WTC11 (cell line): ENCODE results near the gene LPAR2. TPM values are rescaled to one million over a fixed set of nuclear protein-coding genes. Genes with fewer than 3 reads are reported as not detected.

Experiments
- ATAC-seq: fragments of 200-7000 bp; cut with Tn5 transposase; 2 replicates; pipeline ENCODE4 v1.10.0; 2021; ENCODE audit warnings: mild to moderate bottlenecking, moderate library complexity
- CTCF ChIA-PET: fragments of 300-600 bp; sonication (Branson Sonifier 250); formaldehyde crosslinking; loops from one replicate; lab custom pipeline; 2021; ENCODE audit warnings: antibody characterized with exemption; lab: Charles Lee
- POLR2A ChIA-PET: fragments of 350-600 bp; sonication (Branson Sonifier 250); formaldehyde crosslinking; loops from one replicate; lab custom pipeline; 2021; ENCODE audit warnings: antibody characterized with exemption; lab: Charles Lee
- DNase-seq: peaks from one replicate; pipeline ENCODE4 v3.0.0; 2021; ENCODE audit warnings: low spot score
- H3K27ac Mint-ChIP-seq: 2 replicates; pipeline ENCODE4 v1.8.0; 2021; ENCODE audit warnings: mixed read lengths
- H3K27me3 Mint-ChIP-seq: 2 replicates; pipeline ENCODE4 v1.8.0; 2021; ENCODE audit warnings: low read depth, mild to moderate bottlenecking, moderate library complexity, mixed read lengths
- H3K36me3 Mint-ChIP-seq: 2 replicates; pipeline ENCODE4 v1.8.0; 2021; ENCODE audit warnings: mixed read lengths
- H3K4me1 Mint-ChIP-seq: 2 replicates; pipeline ENCODE4 v1.8.0; 2022; ENCODE audit warnings: mixed read lengths
- H3K4me3 Mint-ChIP-seq: 2 replicates; pipeline ENCODE4 v1.8.0; 2021; ENCODE audit warnings: mild to moderate bottlenecking, moderate library complexity, mixed read lengths
- H3K9me3 Mint-ChIP-seq: 2 replicates; pipeline ENCODE4 v1.8.0; 2021; ENCODE audit warnings: mixed read lengths
- ATF1 ChIP-seq: sonication (generic); formaldehyde crosslinking; IDR thresholded peaks from 2 replicates; pipeline ENCODE4 v1.8.1; 2023; ENCODE audit warnings: mild to moderate bottlenecking, moderate library complexity, missing genetic modification reagents
- ETV6 ChIP-seq: sonication (generic); formaldehyde crosslinking; IDR thresholded peaks from 2 replicates; pipeline ENCODE4 v1.8.1; 2022; ENCODE audit warnings: mild to moderate bottlenecking, missing genetic modification reagents
- GRHL2 ChIP-seq: fragments of 250-450 bp; sonication (Bioruptor Pico); IDR thresholded peaks from 2 replicates; pipeline ENCODE4 v1.8.0; 2022; ENCODE audit warnings: mild to moderate bottlenecking, moderate library complexity; ENCODE audit not compliant: insufficient replicate concordance, severe bottlenecking
- GTF2I ChIP-seq: fragments of 250-450 bp; sonication (Bioruptor Pico); conservative IDR thresholded peaks from 2 replicates; pipeline ENCODE4 v1.4.0; 2021; ENCODE audit warnings: mild to moderate bottlenecking
- KAT7 ChIP-seq: sonication (generic); formaldehyde crosslinking; IDR thresholded peaks from 2 replicates; pipeline ENCODE4 v1.8.1; 2023; ENCODE audit warnings: missing genetic modification reagents, mild to moderate bottlenecking, borderline replicate concordance
- NR1H2 ChIP-seq: sonication (generic); formaldehyde crosslinking; IDR thresholded peaks from 2 replicates; pipeline ENCODE4 v1.9.0; 2021; ENCODE audit warnings: mild to moderate bottlenecking, moderate library complexity, missing genetic modification reagents
- NR3C1 ChIP-seq: sonication (generic); formaldehyde crosslinking; conservative IDR thresholded peaks from 2 replicates; pipeline ENCODE4 v1.8.1; 2023; ENCODE audit warnings: low read depth, mild to moderate bottlenecking, missing genetic modification reagents
- OVOL2 ChIP-seq: fragments of 250-450 bp; sonication (Bioruptor Pico); IDR thresholded peaks from 2 replicates; pipeline ENCODE4 v1.9.0; 2021; ENCODE audit warnings: mild to moderate bottlenecking, borderline replicate concordance
- SMAD4 ChIP-seq: sonication (generic); formaldehyde crosslinking; IDR thresholded peaks from 2 replicates; pipeline ENCODE4 v1.8.0; 2022; ENCODE audit warnings: mild to moderate bottlenecking, missing genetic modification reagents
- SP1 ChIP-seq: sonication (generic); formaldehyde crosslinking; conservative IDR thresholded peaks from 2 replicates; pipeline ENCODE4 v1.8.1; 2022; ENCODE audit warnings: missing genetic modification reagents
- TCF7 ChIP-seq: sonication (generic); formaldehyde crosslinking; IDR thresholded peaks from 2 replicates; pipeline ENCODE4 v1.8.0; 2022; ENCODE audit warnings: mild to moderate bottlenecking, low read depth, missing genetic modification reagents, moderate library complexity
- TEAD1 ChIP-seq: sonication (generic); formaldehyde crosslinking; IDR thresholded peaks from 2 replicates; pipeline ENCODE4 v1.8.0; 2022; ENCODE audit warnings: mild to moderate bottlenecking, missing genetic modification reagents
- ZNF121 ChIP-seq: sonication (generic); formaldehyde crosslinking; IDR thresholded peaks from 2 replicates; pipeline ENCODE4 v1.8.0; 2023; ENCODE audit warnings: missing genetic modification reagents
- ZNF317 ChIP-seq: sonication (generic); formaldehyde crosslinking; IDR thresholded peaks from 2 replicates; pipeline ENCODE4 v1.8.1; 2023; ENCODE audit warnings: low read depth, mild to moderate bottlenecking, moderate library complexity, missing genetic modification reagents, borderline replicate concordance
- ZNF423 ChIP-seq: fragments of 250-450 bp; sonication (Bioruptor Pico); IDR thresholded peaks from 2 replicates; pipeline ENCODE4 v2.1.2; 2022; ENCODE audit warnings: mild to moderate bottlenecking, moderate library complexity
- ZNF671 ChIP-seq: fragments of 250-450 bp; sonication (Bioruptor Pico); IDR thresholded peaks from 2 replicates; pipeline ENCODE4 v1.8.0; 2021; ENCODE audit warnings: mild to moderate bottlenecking
- total RNA-seq: library from RNA; stranded (reverse); gene quantifications from 3 replicates; pipeline ENCODE4 v1.2.3, GENCODE V29; 2021
- TF ChIP-seq, protein P1 (sequence below): fragments of 200-600 bp; IDR thresholded peaks from 2 replicates; pipeline ENCODE4 v1.8.0; 2022; ENCODE audit warnings: antibody characterized with exemption
- TF ChIP-seq, protein P2 (sequence below): sonication (generic); formaldehyde crosslinking; IDR thresholded peaks from 2 replicates; pipeline ENCODE4 v1.8.1; 2022; ENCODE audit warnings: mild to moderate bottlenecking, missing genetic modification reagents, moderate library complexity, borderline replicate concordance
- TF ChIP-seq, protein P3 (sequence below): sonication (generic); formaldehyde crosslinking; IDR thresholded peaks from 2 replicates; pipeline ENCODE4 v1.8.1; 2023; ENCODE audit warnings: mild to moderate bottlenecking, missing genetic modification reagents
- TF ChIP-seq, protein P4 (sequence below): sonication (generic); formaldehyde crosslinking; IDR thresholded peaks from 2 replicates; pipeline ENCODE4 v1.8.1; 2022; ENCODE audit warnings: low read depth, missing genetic modification reagents, borderline replicate concordance
- TF ChIP-seq, protein P5 (sequence below): fragments of 250-450 bp; sonication (Bioruptor Pico); IDR thresholded peaks from 2 replicates; pipeline ENCODE4 v2.1.2; 2022; ENCODE audit warnings: mild to moderate bottlenecking, moderate library complexity
- TF ChIP-seq, protein P6 (sequence below): fragments of 250-450 bp; sonication (Bioruptor Pico); IDR thresholded peaks from 2 replicates; pipeline ENCODE4 v1.8.0; 2021; ENCODE audit warnings: mild to moderate bottlenecking

Gene LPAR2
- total RNA-seq, 1 experiment from 2014 or later: 44.5 TPM

DNA sequence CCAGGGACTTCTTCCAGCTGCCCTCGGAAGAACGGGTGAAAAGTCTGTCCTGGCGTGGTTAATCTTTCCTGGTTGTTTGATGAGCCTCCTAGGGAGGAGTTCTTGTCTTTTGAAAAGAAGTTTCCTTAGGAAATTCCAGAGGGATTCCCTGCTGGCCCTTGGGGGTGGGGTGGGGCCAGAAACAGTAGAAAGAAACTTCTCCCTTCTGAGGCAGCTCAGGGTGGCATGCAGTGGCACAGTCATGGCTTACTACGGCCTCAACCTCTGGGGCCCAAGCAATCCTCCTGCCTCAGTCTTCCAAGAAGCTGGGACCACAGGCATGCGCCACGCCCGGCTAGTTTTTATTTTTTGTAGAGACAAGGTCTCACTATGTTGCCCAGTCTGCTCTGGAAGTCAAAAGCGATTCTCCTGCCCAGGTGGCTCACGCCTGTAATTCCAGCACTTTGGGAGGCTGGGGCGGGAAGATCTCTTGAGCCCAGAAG, 42.1 kb upstream of the LPAR2 start:
- no peaks in the 10 kb centered on the region; the same call in 1 of the 2 replicates for H3K27me3 Mint-ChIP-seq
- ATAC-seq (peak; percentile 26), DNase-seq (peak; percentile 46)
- H3K4me3 Mint-ChIP-seq: peak overlapping the region; percentile 89
- ChIA-PET CTCF (interaction anchor here (1.3 to 4.0 kb wide), 4 partner anchors 26 to 191 kb away, joined by 3 to 25 read pairs (median 6); partner anchors contain the start of gene GMIP), POLR2A (interaction anchor here (1.1 to 2.8 kb wide), 4 partner anchors 41 to 196 kb away, joined by 3 to 17 read pairs (median 8); partner anchors contain the start of genes ZNF14 and ZNF253)
- H3K9me3 Mint-ChIP-seq: no peaks in the 10 kb centered on the region
- peaks cover 17% of the 10 kb centered on the region for H3K36me3 Mint-ChIP-seq
- TF ChIP-seq GTF2I (CRISPR knock-in tag) (peak; percentile 69; the same call in 1 of the 2 replicates), ZNF423 (CRISPR knock-in tag) (peak; percentile 30; the same call in 1 of the 2 replicates), TEAD1 (CRISPR knock-in tag) (peak; percentile 51; the same call in 1 of the 2 replicates), ZNF121 (CRISPR knock-in tag) (peak; percentile 95), SMAD4 (CRISPR knock-in tag) (no peak)
- TF ChIP-seq, protein P1, sequence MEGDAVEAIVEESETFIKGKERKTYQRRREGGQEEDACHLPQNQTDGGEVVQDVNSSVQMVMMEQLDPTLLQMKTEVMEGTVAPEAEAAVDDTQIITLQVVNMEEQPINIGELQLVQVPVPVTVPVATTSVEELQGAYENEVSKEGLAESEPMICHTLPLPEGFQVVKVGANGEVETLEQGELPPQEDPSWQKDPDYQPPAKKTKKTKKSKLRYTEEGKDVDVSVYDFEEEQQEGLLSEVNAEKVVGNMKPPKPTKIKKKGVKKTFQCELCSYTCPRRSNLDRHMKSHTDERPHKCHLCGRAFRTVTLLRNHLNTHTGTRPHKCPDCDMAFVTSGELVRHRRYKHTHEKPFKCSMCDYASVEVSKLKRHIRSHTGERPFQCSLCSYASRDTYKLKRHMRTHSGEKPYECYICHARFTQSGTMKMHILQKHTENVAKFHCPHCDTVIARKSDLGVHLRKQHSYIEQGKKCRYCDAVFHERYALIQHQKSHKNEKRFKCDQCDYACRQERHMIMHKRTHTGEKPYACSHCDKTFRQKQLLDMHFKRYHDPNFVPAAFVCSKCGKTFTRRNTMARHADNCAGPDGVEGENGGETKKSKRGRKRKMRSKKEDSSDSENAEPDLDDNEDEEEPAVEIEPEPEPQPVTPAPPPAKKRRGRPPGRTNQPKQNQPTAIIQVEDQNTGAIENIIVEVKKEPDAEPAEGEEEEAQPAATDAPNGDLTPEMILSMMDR: no peak
- peaks cover 21% of the 10 kb centered on the region for H3K4me1 Mint-ChIP-seq
- H3K27ac Mint-ChIP-seq: peak overlapping the region; percentile 76

DNA sequence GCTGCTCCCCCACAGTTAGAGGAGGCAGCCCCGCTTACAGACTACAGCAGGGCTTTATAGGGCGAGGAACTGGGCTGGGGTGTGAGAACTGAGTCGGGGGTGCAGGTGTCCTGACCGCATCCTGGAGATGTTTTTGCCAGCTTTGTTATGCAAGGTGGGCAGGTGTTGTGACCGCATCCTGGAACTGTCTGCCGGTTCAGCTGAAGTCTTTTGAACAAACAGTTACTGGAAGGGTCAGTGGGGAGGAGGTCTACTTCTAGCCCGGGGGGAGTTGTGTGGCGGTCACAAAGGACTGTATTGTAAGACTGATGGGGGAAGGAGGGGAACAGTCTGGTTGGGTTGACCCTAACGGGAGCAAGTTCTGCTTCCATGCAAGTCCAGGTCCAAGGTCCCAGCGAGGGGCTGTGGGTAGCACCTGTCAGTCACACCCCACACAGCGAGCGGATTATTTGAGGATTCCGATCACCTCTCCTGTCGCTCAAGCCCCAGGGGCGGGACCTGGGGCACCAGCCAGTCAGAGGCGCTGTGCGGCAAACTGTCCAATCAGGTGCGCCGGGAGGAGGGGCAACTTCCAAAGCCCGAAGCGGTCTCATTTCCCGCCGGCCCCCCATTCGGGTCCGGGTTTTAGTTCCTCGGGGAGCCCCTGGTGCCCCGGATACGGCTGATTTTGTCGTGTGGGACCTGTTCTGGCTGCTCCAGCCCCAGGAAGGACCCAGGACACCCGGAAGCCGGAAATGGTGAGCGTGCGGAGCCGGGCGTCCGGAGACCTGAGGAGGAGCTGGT, 40.4 kb upstream of the LPAR2 start, which contains the start of gene ZNF101:
TSS of gene ZNF101 (plus strand) at position 610 of the 783 bp plus-strand sequence. CDS start at position 735, 125 bp downstream.
- Mint-ChIP-seq H3K4me1 (peaks cover 21% of the 10 kb centered on the region), H3K36me3 (peaks cover 9% of the 10 kb centered on the region), H3K27me3 (no peaks in the 10 kb centered on the region; the same call in 1 of the 2 replicates), H3K27ac (peak within 1 kb of the TSS; percentile 99), H3K9me3 (no peaks in the 10 kb centered on the region), H3K4me3 (peak within 1 kb of the TSS; percentile 89)
- peak; percentile 98 for DNase-seq
- POLR2A ChIA-PET: interaction anchor here (0.5 to 2.8 kb wide), 7 partner anchors 25 to 987 kb away, joined by 3 to 17 read pairs (median 9); partner anchors contain the start of genes GMIP, ZNF14, ZNF253 and ZNF506
- CTCF ChIA-PET: interaction anchor here (0.6 to 4.0 kb wide), 6 partner anchors 24 to 156 kb away, joined by 3 to 25 read pairs (median 5); partner anchors contain the start of gene GMIP
- peak; percentile 78 for ATAC-seq
- TF ChIP-seq KAT7 (CRISPR knock-in tag): no peak
- no peak for TF ChIP-seq GRHL2 (CRISPR knock-in tag)
- TF ChIP-seq, protein P2, sequence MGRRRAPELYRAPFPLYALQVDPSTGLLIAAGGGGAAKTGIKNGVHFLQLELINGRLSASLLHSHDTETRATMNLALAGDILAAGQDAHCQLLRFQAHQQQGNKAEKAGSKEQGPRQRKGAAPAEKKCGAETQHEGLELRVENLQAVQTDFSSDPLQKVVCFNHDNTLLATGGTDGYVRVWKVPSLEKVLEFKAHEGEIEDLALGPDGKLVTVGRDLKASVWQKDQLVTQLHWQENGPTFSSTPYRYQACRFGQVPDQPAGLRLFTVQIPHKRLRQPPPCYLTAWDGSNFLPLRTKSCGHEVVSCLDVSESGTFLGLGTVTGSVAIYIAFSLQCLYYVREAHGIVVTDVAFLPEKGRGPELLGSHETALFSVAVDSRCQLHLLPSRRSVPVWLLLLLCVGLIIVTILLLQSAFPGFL (CRISPR knock-in tag): no peak
- 0 out of 2 replicates have a peak, but pooled peaks have one; percentile 11 for TF ChIP-seq SP1 (CRISPR knock-in tag)
- TF ChIP-seq OVOL2 (CRISPR knock-in tag): no peak
- TF ChIP-seq, protein P3, sequence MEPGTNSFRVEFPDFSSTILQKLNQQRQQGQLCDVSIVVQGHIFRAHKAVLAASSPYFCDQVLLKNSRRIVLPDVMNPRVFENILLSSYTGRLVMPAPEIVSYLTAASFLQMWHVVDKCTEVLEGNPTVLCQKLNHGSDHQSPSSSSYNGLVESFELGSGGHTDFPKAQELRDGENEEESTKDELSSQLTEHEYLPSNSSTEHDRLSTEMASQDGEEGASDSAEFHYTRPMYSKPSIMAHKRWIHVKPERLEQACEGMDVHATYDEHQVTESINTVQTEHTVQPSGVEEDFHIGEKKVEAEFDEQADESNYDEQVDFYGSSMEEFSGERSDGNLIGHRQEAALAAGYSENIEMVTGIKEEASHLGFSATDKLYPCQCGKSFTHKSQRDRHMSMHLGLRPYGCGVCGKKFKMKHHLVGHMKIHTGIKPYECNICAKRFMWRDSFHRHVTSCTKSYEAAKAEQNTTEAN (CRISPR knock-in tag): no peak
- TF ChIP-seq, protein P4, sequence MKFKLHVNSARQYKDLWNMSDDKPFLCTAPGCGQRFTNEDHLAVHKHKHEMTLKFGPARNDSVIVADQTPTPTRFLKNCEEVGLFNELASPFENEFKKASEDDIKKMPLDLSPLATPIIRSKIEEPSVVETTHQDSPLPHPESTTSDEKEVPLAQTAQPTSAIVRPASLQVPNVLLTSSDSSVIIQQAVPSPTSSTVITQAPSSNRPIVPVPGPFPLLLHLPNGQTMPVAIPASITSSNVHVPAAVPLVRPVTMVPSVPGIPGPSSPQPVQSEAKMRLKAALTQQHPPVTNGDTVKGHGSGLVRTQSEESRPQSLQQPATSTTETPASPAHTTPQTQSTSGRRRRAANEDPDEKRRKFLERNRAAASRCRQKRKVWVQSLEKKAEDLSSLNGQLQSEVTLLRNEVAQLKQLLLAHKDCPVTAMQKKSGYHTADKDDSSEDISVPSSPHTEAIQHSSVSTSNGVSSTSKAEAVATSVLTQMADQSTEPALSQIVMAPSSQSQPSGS: no peak
- no peak for TF ChIP-seq TCF7 (CRISPR knock-in tag)
- TF ChIP-seq ZNF121 (CRISPR knock-in tag): no peak
- TF ChIP-seq NR3C1 (CRISPR knock-in tag): no peak
- TF ChIP-seq, protein P5, sequence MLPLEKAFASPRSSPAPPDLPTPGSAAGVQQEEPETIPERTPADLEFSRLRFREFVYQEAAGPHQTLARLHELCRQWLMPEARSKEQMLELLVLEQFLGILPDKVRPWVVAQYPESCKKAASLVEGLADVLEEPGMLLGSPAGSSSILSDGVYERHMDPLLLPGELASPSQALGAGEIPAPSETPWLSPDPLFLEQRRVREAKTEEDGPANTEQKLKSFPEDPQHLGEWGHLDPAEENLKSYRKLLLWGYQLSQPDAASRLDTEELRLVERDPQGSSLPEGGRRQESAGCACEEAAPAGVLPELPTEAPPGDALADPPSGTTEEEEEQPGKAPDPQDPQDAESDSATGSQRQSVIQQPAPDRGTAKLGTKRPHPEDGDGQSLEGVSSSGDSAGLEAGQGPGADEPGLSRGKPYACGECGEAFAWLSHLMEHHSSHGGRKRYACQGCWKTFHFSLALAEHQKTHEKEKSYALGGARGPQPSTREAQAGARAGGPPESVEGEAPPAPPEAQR (CRISPR knock-in tag): no peak
- no peak for TF ChIP-seq ZNF671 (CRISPR knock-in tag)
- no peak for TF ChIP-seq NR1H2
- TF ChIP-seq, protein P1: no peak
- peak; percentile 65; the same call in 1 of the 2 replicates for TF ChIP-seq ZNF317 (CRISPR knock-in tag)
- TF ChIP-seq, protein P6, sequence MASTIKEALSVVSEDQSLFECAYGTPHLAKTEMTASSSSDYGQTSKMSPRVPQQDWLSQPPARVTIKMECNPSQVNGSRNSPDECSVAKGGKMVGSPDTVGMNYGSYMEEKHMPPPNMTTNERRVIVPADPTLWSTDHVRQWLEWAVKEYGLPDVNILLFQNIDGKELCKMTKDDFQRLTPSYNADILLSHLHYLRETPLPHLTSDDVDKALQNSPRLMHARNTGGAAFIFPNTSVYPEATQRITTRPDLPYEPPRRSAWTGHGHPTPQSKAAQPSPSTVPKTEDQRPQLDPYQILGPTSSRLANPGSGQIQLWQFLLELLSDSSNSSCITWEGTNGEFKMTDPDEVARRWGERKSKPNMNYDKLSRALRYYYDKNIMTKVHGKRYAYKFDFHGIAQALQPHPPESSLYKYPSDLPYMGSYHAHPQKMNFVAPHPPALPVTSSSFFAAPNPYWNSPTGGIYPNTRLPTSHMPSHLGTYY (CRISPR knock-in tag): no peak
- 0 out of 2 replicates have a peak, but pooled peaks have one; percentile 12 for TF ChIP-seq ETV6 (CRISPR knock-in tag)
- no peak for TF ChIP-seq ATF1 (CRISPR knock-in tag)
